Activated CD4-positive, alpha-beta memory T cell treated with anti-CD3 and anti-CD28 coated beads for 36 hours (primary cell): ENCODE data around the gene GOLGA8J. TPM values are rescaled to one million over a fixed set of nuclear protein-coding genes. Genes with fewer than 3 reads are reported as not detected.
"Not testable (repeated sequence)": the region's sequence is repeated elsewhere in the genome, so short reads cannot be mapped to it uniquely, and the experiment has no call there.

ENCODE experiments used
- CTCF ChIA-PET: fragments of 350-600 bp; sonication (Branson Sonifier 250); formaldehyde crosslinking; loops from one replicate; lab custom pipeline; 2021; ENCODE audit warnings: antibody characterized with exemption, inconsistent platforms; lab: Charles Lee
- POLR2A ChIA-PET: fragments of 350-600 bp; sonication (Branson Sonifier 250); formaldehyde crosslinking; loops from one replicate; lab custom pipeline; 2021; ENCODE audit warnings: antibody characterized with exemption; lab: Charles Lee
- DNase-seq: peaks from one replicate; pipeline ENCODE4 v3.0.0-alpha.2; 2020
- H3K27ac Mint-ChIP-seq: one replicate; pipeline ENCODE4 v1.8.0; 2021; ENCODE audit warnings: mixed read lengths
- H3K27me3 Mint-ChIP-seq: one replicate; pipeline ENCODE4 v1.8.0; 2021; ENCODE audit warnings: mixed read lengths
- H3K36me3 Mint-ChIP-seq: one replicate; pipeline ENCODE4 v1.8.0; 2021; ENCODE audit warnings: mixed read lengths
- H3K4me1 Mint-ChIP-seq: one replicate; pipeline ENCODE4 v1.8.0; 2021; ENCODE audit warnings: low read depth, mixed read lengths
- H3K4me3 Mint-ChIP-seq: one replicate; pipeline ENCODE4 v1.8.0; 2021; ENCODE audit warnings: mild to moderate bottlenecking, mixed read lengths
- H3K9me3 Mint-ChIP-seq: one replicate; pipeline ENCODE4 v1.8.0; 2021; ENCODE audit warnings: mixed read lengths
- intact Hi-C: fragments of 100-400 bp; cut with micrococcal nuclease; formaldehyde crosslinking; loops from one replicate; pipeline ENCODE4 v1.15.1; 2023
- total RNA-seq, 2 experiments: library from RNA; stranded (reverse); gene quantifications; one replicate each; pipeline ENCODE4 v1.2.3, GENCODE V29; 2021

GOLGA8J gene
- not detected for total RNA-seq

DNA sequence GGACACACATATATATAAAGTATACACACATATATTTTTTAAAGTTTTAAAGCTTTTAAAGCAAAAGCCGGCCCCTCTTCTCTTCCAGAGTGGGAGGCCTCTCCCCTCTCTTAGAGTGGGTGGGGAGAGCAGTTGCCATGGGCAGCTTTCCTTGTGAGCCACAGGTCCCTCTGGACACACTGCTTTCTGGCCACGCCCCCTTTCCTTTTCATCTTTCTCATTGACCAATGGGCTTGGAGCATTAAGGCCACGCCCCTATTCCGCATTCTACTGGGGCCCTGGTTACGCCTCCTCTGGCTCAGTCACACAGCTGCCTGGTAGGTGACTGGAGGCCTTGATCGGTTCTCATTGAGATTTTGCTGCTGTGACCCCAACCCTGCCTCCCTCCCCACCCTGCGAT is at the start of gene GOLGA8J:
TSS of gene GOLGA8J (plus strand) at position 301 of the 400 bp plus-strand sequence. CDS start at position 399, 98 bp downstream.
- H3K4me1 Mint-ChIP-seq, DNase-seq, H3K27ac Mint-ChIP-seq, POLR2A ChIA-PET, intact Hi-C loops, H3K9me3 Mint-ChIP-seq, CTCF ChIA-PET, H3K27me3 Mint-ChIP-seq, H3K36me3 Mint-ChIP-seq, H3K4me3 Mint-ChIP-seq: not testable (repeated sequence)

DNA sequence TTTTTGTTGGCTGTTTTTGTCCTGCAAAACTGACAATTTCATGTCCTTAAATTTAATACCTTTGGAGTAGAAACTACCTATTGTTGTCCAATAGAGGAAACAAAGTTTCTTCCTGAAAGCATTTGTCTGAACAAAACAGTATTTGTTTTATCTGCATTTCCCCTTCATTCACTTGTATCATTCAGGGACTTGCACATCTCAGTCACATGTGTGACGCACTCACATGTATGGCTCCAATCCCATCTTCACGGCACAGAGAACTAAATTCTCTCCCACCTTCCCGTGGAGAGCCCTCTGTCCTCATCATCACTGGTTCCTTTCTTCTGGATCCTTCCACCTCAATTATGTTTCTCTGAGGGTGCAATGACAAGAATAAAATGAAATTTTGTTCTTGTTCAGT is 49.5 kb upstream of the GOLGA8J start:
- intact Hi-C loops: no loop called here
- Mint-ChIP-seq H3K36me3 (no peaks in the 10 kb centered on the region), H3K27ac (no peak overlapping the region), H3K4me1 (no peaks in the 10 kb centered on the region), H3K4me3 (no peak overlapping the region), H3K27me3 (peaks cover 10% of the 10 kb centered on the region), H3K9me3 (peaks cover 8% of the 10 kb centered on the region)
- no peak for DNase-seq
- CTCF ChIA-PET: no interaction called here
- POLR2A ChIA-PET: no interaction called here

DNA sequence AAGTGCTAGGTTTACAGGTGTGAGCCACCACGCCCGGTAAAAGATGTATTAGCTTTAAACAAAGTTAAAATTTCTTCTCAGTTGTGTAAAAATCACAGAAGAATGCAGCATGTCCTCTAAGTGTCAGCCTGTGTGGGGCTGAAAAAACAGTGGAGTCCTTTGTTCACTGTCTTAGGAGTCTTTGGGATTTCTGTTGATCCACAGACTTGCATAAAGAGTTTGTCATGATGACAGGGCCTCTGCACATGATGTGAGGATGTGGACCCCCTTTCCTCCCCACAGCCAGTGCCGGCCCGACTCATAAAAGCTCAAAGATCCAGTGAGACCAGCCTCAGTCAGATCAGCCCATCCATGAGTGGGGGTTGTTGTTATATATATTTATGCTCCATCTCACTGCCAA is 49.0 kb upstream of the GOLGA8J start:
- intact Hi-C loops: no loop called here
- no peak for DNase-seq
- Mint-ChIP-seq H3K4me1 (no peaks in the 10 kb centered on the region), H3K36me3 (no peaks in the 10 kb centered on the region), H3K27ac (no peak overlapping the region), H3K9me3 (peaks cover 8% of the 10 kb centered on the region), H3K4me3 (no peak overlapping the region), H3K27me3 (peaks cover 10% of the 10 kb centered on the region)
- ChIA-PET CTCF (no interaction called here), POLR2A (no interaction called here)

- CTCF ChIA-PET: no interaction called here
- intact Hi-C loops: no loop called here
Observed at GRCh38 chr15:30036036-30036703, 46.6 kb upstream of the GOLGA8J start.

DNA sequence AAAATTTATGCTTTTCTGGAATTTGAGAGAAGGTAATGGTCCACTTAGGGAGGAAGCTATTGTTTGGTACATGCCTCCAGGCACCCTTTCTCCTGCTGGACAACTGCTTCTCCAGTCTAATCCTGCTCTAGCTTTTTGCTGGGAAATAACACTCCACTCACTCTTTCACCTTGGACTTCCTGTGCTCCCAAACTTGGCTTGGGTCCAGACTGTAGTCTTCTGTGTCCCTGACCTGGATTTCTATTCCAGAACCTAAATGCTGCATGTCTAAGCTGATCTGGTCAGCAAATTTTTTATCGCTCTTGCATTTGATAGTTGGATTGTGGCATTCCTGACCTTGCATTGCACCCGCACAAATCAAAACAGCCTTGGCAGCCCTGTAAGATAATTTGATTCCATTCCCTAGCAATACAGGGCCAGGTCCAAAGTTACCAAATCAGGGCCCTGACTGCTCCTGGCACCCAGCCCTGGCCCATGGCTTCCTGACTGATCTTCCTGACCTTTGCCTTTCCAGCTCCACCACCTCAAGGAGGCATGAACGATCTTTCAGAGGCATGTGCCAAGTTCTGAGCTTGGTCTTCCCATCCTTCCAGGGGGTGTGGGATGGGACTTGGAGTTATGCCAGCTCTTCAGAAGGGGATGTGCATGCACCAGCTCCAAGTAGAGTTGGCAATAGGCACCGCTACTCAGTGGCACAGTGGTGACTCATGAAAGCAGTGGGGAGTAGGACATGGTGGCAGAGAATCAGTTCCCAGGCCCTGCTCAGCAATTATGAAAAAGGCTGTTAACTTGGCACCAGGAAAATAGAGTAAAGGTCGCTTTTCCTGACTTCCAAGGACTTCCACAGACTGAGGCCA is 43.9 kb upstream of the GOLGA8J start:
- H3K4me3 Mint-ChIP-seq: no peak overlapping the region
- H3K9me3 Mint-ChIP-seq: no peaks in the 10 kb centered on the region
- no peak for DNase-seq
- intact Hi-C loops: no loop called here
- peaks cover 13% of the 10 kb centered on the region for H3K27me3 Mint-ChIP-seq
- ChIA-PET POLR2A (no interaction called here), CTCF (no interaction called here)
- H3K36me3 Mint-ChIP-seq: no peaks in the 10 kb centered on the region
- no peaks in the 10 kb centered on the region for H3K4me1 Mint-ChIP-seq
- no peak overlapping the region for H3K27ac Mint-ChIP-seq

More at GRCh38 chr15:30036036-30036703, 46.6 kb upstream of the GOLGA8J start:
- Mint-ChIP-seq H3K9me3 (no peaks in the 10 kb centered on the region), H3K27me3 (peaks cover 13% of the 10 kb centered on the region), H3K27ac (no peak overlapping the region), H3K4me1 (no peaks in the 10 kb centered on the region), H3K4me3 (no peak overlapping the region), H3K36me3 (no peaks in the 10 kb centered on the region)
- no peak for DNase-seq
- POLR2A ChIA-PET: no interaction called here

DNA sequence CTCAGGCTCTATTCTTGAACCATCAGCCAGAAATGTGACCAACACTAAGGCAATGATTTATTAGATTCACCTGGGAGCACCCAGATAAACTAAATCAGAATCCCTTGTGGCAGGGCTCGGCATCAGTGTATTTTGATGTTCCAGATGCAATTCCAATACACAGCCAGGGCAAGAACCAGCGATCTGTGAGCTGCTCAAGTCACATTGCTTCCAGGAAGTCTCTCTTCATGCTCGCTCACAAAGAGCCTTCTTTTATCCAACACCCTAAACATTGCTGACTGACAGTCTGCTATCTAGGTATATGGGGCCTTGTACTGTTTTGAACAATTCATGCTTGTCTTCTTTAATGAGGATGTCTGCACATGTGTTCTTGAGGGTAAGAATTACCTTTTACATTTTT is 40.9 kb upstream of the GOLGA8J start:
- ChIA-PET CTCF (no interaction called here), POLR2A (no interaction called here)
- no peaks in the 10 kb centered on the region for H3K9me3 Mint-ChIP-seq
- H3K4me3 Mint-ChIP-seq: no peak overlapping the region
- no peaks in the 10 kb centered on the region for H3K4me1 Mint-ChIP-seq
- intact Hi-C loops: no loop called here
- no peaks in the 10 kb centered on the region for H3K36me3 Mint-ChIP-seq
- H3K27me3 Mint-ChIP-seq: peaks cover 12% of the 10 kb centered on the region
- no peak overlapping the region for H3K27ac Mint-ChIP-seq
- DNase-seq: no peak

DNA sequence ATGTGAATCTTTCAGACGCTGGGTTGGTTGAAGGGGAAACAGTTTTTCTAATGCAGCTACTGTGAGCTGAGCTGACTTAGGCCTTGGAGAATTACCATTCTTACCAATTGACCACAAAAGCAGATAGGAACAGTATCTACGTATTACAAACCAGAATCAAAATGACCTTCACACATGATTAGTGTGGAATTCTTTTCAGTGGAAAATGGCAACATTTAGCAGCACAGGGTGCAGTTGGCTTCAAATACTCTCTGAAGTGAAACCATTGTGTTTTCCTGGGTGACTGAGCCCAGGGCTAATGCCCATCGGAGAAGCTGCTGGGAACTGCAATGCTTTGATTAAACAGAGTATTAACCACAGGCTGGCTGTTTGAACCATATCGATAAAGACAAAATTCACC is 40.2 kb upstream of the GOLGA8J start:
- DNase-seq: no peak
- Mint-ChIP-seq H3K27ac (no peak overlapping the region), H3K4me3 (no peak overlapping the region), H3K36me3 (no peaks in the 10 kb centered on the region), H3K27me3 (peaks cover 11% of the 10 kb centered on the region), H3K9me3 (no peaks in the 10 kb centered on the region), H3K4me1 (no peaks in the 10 kb centered on the region)
- ChIA-PET CTCF (no interaction called here), POLR2A (no interaction called here)
- intact Hi-C loops: no loop called here

DNA sequence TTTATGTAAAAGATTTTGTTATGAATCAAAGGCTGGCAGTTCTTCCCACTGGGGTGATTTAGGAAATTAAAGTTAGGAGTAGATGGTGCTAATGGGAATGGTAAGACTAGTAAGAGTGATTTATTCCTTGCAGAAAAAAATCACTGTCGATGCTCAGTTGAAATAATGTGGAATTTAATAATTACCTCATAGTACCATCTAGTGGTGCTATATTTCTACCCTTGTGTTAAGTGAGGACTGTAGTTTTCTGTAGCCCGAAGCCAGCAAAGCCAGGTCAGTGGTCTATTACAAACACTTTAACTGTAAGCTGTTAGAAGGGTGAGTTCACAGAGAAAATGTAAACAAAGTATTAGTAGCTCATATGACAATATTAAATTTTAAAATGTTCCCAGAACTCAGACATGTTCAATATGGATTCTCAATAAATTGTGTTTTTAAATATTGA is 39.5 kb upstream of the GOLGA8J start:
- no peak overlapping the region for H3K4me3 Mint-ChIP-seq
- intact Hi-C loops: no loop called here
- ChIA-PET CTCF (no interaction called here), POLR2A (no interaction called here)
- H3K9me3 Mint-ChIP-seq: no peaks in the 10 kb centered on the region
- H3K27ac Mint-ChIP-seq: no peak overlapping the region
- H3K36me3 Mint-ChIP-seq: no peaks in the 10 kb centered on the region
- no peak for DNase-seq
- H3K4me1 Mint-ChIP-seq: no peaks in the 10 kb centered on the region
- H3K27me3 Mint-ChIP-seq: peaks cover 17% of the 10 kb centered on the region

DNA sequence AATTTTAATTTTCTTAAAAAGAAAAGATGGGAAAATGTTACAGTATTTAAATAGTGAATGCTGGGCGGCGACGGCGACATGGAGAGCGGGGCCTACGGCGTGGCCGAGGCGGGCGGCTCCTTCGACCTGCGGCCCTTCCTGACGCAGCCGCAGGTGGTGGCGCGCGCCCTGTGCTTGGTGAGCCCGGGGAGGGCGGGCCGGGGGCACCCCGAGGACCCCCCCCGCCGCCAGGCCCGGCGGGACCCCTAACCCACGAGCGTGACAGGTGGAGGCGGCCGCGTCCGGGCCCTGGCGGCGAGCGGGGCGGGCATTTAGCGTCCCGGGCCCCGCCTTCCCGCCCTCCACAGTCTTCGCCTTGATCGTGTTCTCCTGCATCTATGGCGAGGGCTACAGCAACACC is 38.4 kb upstream of the GOLGA8J start:
- POLR2A ChIA-PET: no interaction called here
- Mint-ChIP-seq H3K27ac (no peak overlapping the region), H3K36me3 (no peaks in the 10 kb centered on the region), H3K9me3 (no peaks in the 10 kb centered on the region), H3K4me1 (no peaks in the 10 kb centered on the region), H3K27me3 (peaks cover 15% of the 10 kb centered on the region), H3K4me3 (no peak overlapping the region)
- CTCF ChIA-PET: no interaction called here
- intact Hi-C loops: no loop called here
- DNase-seq: no peak

- H3K4me3 Mint-ChIP-seq, H3K9me3 Mint-ChIP-seq, H3K4me1 Mint-ChIP-seq, intact Hi-C loops, H3K36me3 Mint-ChIP-seq, H3K27ac Mint-ChIP-seq, POLR2A ChIA-PET, DNase-seq, CTCF ChIA-PET: not testable (repeated sequence)
- H3K27me3 Mint-ChIP-seq: peaks cover 16% of the 10 kb centered on the region
Observed at GRCh38 chr15:30044826-30045225, 37.9 kb upstream of the GOLGA8J start.

DNA sequence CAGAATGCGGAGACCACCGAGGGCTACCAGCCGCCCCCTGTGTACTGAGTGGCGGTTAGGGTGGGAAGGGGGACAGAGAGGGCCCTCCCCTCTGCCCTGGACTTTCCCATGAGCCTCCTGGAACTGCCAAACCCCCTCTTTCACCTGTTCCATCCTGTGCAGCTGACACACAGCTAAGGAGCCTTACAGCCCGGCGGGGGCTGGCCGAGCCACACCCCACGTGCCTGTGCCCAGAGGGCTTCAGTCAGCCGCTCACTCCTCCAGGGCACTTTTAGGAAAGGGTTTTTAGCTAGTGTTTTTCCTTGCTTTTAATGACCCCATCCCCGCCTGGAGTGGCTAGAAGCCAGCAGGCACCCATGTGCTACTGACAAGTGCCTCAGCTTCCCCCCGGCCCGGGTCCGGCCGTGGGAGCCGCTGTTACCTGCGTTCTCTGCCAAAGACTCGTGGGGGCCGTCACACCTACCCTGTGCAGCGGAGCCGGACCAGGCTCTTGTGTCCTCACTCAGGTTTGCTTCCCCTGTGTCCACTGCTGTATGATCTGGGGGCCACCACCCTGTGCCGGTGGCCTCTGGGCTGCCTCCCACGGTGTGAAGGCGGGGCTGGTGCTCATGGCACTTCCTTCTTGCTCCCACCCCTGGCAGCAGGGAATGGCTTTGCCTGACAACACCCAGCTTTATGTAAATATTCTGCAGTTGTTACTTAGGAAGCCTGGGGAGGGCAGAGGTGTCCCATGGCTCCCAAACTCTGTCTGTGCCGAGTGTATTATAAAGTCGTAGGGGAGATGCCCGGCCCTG is 37.3 kb upstream of the GOLGA8J start:
- POLR2A ChIA-PET, H3K36me3 Mint-ChIP-seq, CTCF ChIA-PET, H3K27ac Mint-ChIP-seq, H3K9me3 Mint-ChIP-seq, DNase-seq, intact Hi-C loops, H3K4me1 Mint-ChIP-seq, H3K4me3 Mint-ChIP-seq: not testable (repeated sequence)
- peaks cover 16% of the 10 kb centered on the region for H3K27me3 Mint-ChIP-seq

DNA sequence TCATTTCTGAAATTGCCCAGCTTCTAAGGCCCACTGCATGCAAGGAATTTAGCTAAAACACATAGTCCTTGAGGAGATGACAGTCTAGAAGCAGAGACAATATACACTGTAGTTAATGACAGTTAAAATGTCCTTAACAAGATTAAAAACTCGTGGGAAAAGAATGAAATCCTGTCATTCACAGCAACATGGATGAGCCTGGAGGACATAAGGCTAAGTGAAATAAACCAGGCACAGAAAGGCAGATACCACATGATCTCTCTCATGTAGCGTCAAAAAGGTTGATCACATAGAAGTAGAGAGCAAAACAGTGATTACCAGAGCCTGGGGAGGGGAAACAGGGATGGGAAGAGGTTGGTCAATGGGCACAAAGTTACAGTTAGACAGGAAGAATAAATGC is 36.3 kb upstream of the GOLGA8J start:
- H3K27ac Mint-ChIP-seq: no peak overlapping the region
- POLR2A ChIA-PET: no interaction called here
- H3K9me3 Mint-ChIP-seq: no peaks in the 10 kb centered on the region
- peaks cover 16% of the 10 kb centered on the region for H3K27me3 Mint-ChIP-seq
- CTCF ChIA-PET: no interaction called here
- H3K4me1 Mint-ChIP-seq: no peaks in the 10 kb centered on the region
- no peak overlapping the region for H3K4me3 Mint-ChIP-seq
- DNase-seq: no peak
- intact Hi-C loops: no loop called here
- no peaks in the 10 kb centered on the region for H3K36me3 Mint-ChIP-seq
